Mononuclear cell (primary cell): ENCODE measurements around the gene MYO16. TPM values are rescaled to one million over a fixed set of nuclear protein-coding genes. Genes with fewer than 3 reads are reported as not detected.
"Not testable (repeated sequence)": the region's sequence is repeated elsewhere in the genome, so short reads cannot be mapped to it uniquely, and the experiment has no call there.

Source experiments
- H3K27me3 ChIP-seq: 2 replicates; pipeline ENCODE4 v1.6.0; 2011; ENCODE audit warnings: low read length, control low read depth; ENCODE audit not compliant: insufficient read depth
- H3K4me1 ChIP-seq: 2 replicates; pipeline ENCODE4 v1.5.1; 2011; ENCODE audit warnings: mild to moderate bottlenecking, low read length, control low read depth; ENCODE audit not compliant: insufficient read depth
- H3K4me3 ChIP-seq: 2 replicates; pipeline ENCODE4 v1.5.1; 2011; ENCODE audit warnings: mild to moderate bottlenecking, low read length, moderate library complexity
- H3K9me3 ChIP-seq: 2 replicates; pipeline ENCODE4 v1.5.1; 2011; ENCODE audit warnings: low read depth, mild to moderate bottlenecking, control low read depth, low read length
- total RNA-seq: library from RNA; depleted of rRNA; stranded (reverse); fragments of >200 nt; gene quantifications from one replicate; pipeline ENCODE4 v1.2.3, GENCODE V29; 2012

Gene MYO16
- total RNA-seq, 1 donor: 0.94 TPM

DNA sequence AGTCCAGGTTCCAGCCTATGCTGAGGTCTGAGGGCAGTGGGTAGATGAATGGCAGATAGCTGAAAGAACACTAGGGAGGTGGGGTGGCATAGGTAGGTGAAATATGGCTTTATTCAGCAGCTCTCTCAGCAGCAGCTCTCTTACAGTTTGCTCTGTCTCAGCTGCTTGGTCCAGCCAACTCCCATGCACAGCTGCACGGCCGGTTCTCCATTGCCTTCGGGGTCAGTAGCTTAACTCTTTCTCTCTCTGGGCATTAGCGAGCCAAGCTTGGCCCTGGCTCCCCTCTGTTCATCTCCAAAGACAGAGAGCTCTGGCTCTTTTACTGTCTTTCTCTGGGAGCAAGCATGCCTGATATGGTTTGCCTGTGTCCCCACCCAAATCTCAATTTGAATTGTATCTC is 151.9 kb downstream of the MYO16 start:
- no peaks in the 10 kb centered on the region for H3K9me3 ChIP-seq
- no peaks in the 10 kb centered on the region for H3K27me3 ChIP-seq
- H3K4me3 ChIP-seq: no peak overlapping the region
- no peaks in the 10 kb centered on the region for H3K4me1 ChIP-seq

DNA sequence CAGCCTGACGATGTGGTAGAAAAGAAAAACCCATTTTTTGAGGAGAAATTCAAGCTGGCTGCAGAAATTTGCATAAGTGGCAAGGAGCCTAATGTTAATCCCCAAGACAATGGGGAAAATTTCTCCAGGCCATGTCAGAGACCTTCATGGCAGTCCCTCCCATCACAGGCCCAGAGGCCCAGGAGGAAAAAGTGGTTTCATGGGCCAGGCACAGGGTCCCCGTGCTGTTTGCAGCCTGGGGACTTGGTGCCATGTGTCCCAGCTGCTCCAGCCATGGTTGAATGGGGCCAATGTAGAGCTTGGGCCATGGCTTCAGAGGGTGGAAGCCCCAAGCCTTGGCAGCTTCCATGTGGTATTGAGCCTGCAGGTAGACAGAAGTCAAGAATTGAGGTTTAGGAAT is 153.1 kb downstream of the MYO16 start:
- not testable (repeated sequence) for H3K9me3 ChIP-seq, H3K4me3 ChIP-seq, H3K4me1 ChIP-seq, H3K27me3 ChIP-seq

DNA sequence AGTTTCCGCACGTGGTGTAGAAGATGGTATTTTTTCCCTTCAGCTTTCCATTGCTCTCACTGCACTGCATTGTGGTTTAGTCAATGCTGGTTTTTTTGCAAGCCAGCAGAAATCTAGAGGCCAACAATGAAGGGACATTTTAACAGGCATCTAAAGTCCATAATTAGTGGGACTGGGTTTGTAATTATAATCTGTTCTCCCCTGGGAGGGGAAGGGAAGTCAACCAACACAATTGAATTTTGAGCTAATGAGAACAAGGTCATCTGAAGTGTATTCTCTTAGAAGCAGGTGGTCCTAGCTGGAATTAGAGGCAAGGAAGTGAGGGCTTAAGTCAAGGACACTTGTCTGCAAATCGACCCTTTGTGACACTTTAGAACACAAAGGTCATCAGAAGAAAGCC is 156.4 kb downstream of the MYO16 start:
- no peak overlapping the region for H3K4me3 ChIP-seq
- H3K4me1 ChIP-seq: no peaks in the 10 kb centered on the region
- H3K9me3 ChIP-seq: no peaks in the 10 kb centered on the region
- H3K27me3 ChIP-seq: no peaks in the 10 kb centered on the region

DNA sequence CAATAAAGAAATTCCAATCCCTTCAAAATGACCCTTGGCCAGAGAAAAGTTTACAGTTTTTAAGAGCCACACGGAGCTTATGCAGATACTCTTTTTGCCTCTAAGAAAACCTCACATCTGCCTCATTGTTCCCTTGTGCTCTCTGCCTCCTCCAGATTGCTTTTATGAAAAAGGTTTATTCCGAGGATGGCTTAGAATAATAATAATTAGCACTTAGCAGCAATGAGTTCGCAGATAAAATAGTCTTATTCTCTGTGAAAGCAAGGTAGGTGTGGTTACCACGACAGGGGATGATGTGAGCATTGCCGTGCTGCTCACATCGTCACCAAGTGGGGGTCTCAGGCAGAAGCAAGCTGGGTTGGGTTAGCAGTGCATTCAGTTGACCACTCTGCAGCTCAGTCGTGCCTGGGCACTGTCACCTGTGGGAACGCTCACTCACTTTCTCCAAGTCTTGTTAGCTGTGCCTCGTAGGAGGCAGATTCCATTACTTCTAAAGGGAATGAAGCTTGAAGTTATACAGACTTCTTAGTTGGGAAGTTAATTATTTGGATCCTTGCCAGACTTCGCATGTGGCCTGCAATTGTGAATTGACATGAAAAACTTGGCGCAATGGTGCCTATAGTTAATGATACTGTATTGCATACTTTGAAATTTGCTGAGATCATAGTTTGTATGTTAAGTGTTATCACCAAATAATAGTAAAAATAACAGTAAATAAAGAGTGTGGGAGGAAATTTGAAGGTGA is 157.2 kb downstream of the MYO16 start:
- Histone ChIP-seq H3K4me1 (no peaks in the 10 kb centered on the region), H3K27me3 (no peaks in the 10 kb centered on the region), H3K4me3 (no peak overlapping the region), H3K9me3 (no peaks in the 10 kb centered on the region)

DNA sequence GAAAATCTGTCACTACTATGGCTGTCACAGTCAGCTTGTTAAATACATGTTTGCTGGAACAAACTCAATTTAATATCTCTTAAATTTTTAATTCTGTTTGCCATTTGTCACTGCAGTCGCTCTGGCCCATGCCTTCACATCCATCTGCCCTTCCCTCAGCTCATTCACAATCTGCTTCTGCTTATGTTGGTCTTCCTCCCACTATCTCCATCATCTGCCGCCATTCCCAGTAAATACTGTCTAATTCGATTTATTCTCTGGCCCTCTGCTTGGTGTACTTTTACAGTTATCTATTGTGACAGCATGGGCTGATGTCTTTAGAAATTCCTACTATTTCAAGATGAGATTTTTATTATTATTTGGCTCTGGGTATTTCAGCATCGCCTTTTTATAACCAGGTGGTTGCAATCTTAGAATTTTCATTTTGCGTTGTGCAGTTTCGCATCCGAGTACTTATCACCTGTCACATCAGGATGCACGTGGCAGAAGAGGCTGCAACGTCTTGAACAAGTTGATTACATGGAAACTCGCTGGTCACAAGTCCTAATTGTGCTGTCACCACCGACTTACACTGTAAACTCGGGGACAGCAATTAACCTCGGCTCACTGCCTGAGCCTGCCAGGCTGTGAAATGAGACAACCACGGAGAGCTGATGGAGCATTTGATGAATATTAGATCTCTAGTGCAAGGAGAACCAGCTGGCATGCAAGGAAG is 158.4 kb downstream of the MYO16 start:
- H3K9me3 ChIP-seq: no peaks in the 10 kb centered on the region

DNA sequence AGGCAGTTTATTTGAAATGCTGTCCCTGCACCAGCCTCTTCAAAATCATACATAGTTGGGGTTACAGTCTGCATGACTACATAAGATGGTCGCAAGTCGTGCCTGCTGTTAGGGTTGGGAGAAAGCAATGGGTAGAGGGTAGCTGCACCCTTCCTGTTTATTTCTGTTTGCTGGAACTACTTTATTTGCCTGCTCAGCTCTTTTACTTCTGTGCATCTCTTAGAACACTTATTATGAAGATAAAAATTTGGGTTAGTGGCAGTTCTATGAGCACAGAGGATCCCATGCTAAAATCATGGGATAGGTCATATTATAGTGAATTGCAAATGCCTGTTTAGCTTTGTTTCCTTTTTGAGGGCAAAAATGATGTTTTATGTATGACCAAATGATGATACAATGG is 160.1 kb downstream of the MYO16 start:
- H3K4me1 ChIP-seq: no peaks in the 10 kb centered on the region
- H3K4me3 ChIP-seq: no peak overlapping the region
- H3K27me3 ChIP-seq: no peaks in the 10 kb centered on the region
- no peaks in the 10 kb centered on the region for H3K9me3 ChIP-seq

More for the DNA sequence above, 158.4 kb downstream of the MYO16 start:
- H3K4me1 ChIP-seq: no peaks in the 10 kb centered on the region
- no peak overlapping the region for H3K4me3 ChIP-seq
- H3K27me3 ChIP-seq: no peaks in the 10 kb centered on the region

DNA sequence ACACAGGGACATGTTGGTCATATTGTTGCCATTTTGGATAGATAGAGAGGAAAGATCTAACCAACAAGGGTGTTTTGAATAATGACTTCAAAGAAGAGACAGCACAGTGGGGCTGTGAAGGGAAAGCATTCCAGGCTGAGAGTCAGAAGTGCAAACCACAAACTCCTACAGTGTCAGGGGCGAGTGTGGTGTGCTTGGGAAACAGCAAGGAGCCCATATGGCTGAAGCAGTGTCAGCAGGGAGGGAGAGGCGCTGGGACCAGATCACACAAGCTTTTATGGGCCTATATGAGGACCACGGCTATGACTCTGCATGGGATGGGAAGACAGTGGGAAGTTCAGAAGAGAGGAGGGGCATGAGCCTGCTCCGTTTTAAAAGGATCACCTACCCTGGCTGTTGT is 166.4 kb downstream of the MYO16 start:
- Histone ChIP-seq H3K4me1 (no peaks in the 10 kb centered on the region), H3K27me3 (no peaks in the 10 kb centered on the region), H3K9me3 (no peaks in the 10 kb centered on the region), H3K4me3 (no peak overlapping the region)

DNA sequence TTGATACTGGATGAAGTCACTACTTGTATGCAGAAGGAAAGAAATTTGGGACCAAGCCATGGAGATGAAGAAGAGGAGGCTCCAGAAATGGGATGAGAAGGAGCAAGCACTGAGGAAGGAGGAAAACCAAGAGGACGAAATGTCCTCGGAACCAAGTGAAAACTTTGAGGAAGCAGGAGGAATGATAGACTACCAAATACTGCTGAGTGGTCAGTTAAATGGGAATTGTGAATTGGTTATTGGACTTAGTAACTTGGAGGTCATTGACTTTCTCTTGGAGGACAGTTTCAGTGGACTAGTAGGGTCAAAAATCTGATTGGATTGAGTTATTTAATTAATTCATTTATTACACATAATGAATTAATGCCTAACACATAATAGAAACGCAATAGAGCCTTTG is 167.9 kb downstream of the MYO16 start:
- H3K9me3 ChIP-seq: no peaks in the 10 kb centered on the region
- H3K27me3 ChIP-seq: no peaks in the 10 kb centered on the region
- no peaks in the 10 kb centered on the region for H3K4me1 ChIP-seq
- H3K4me3 ChIP-seq: no peak overlapping the region

DNA sequence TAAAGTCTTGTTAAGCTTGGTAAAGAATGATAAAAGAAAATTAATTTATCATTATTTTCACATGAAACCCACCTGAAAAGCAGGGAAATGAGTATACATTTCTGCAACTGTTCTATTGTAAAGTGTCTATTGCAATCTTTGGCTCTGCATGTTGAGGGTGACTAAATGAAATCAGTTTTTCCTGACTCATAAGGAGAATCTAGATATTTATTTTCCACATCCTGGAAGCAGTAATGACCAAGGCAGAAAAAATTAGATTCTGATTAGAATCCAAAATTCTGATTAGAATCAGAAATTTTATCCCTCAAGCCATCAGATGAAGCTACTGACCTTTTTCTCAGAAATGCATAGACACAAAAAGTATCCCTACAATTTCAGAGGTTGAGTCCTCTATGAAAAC is 178.4 kb downstream of the MYO16 start:
- no peaks in the 10 kb centered on the region for H3K27me3 ChIP-seq
- H3K4me1 ChIP-seq: no peaks in the 10 kb centered on the region
- no peak overlapping the region for H3K4me3 ChIP-seq
- H3K9me3 ChIP-seq: no peaks in the 10 kb centered on the region

DNA sequence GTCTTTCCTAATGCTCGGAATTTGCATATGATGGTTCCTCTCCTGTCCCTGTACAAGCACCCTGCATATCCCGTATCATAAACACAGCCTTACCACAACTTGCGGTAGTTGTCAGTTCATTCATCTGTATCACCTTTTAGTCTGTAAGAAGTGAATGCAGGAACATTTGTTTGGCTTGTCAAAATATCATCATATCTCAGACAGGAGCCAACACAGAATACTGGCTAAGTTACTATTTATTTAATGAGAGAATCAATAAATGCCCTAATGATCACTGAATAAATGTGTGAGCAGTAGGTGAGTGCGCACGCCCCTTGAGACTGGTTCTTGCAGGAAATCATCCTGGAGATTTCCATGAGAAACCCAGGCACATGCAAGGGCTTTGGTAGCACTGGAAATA is 182.8 kb downstream of the MYO16 start:
- Histone ChIP-seq H3K4me1 (no peaks in the 10 kb centered on the region), H3K9me3 (no peaks in the 10 kb centered on the region), H3K27me3 (no peaks in the 10 kb centered on the region), H3K4me3 (no peak overlapping the region)

DNA sequence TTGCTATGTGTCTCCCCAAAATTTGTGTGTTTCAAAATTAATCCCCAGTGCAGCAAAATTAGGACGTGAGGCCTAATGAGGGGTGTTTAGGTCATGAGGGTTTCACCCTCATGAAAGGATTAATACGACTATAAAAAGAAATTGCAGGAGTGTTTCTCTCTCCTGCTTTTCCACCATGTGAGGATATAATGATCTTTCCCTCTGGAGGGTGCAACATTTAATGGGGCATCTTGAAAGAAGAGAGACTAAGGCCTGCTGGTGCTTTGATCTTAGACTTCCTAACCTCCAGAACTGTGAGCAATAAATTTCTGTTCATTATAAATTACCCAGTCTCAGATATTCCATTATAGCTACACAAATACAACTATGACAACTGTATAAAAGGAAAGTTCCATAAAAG is 183.2 kb downstream of the MYO16 start:
- Histone ChIP-seq H3K9me3 (no peaks in the 10 kb centered on the region), H3K27me3 (no peaks in the 10 kb centered on the region), H3K4me3 (no peak overlapping the region), H3K4me1 (no peaks in the 10 kb centered on the region)

DNA sequence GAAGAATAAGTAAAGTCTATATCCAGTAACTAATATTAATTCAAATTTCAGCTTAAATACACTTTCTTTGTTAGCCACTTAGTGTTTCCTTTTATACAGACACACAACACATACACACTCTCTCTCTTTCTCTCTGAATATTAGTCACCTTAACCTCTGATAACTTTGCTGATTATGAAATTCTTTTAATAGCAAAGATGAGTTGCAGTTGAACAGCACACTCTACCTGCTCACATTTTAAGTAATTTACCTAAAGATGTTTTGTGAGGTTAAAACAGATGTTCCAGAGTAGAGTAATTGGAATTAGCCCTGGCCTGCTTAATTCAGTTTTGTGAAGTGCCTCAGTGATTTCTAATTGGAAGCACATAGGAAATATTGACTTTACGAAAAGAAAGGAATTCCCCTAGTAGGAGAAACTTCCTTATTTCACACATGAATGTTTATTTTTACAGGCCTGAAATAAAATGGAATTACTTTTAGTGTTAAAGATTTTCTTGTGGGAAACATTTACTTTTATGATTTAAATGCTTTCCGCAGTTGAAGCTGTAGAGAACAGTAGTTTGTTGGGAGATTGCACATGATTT is 184.3 kb downstream of the MYO16 start:
- Histone ChIP-seq H3K9me3 (no peaks in the 10 kb centered on the region), H3K4me3 (no peak overlapping the region), H3K27me3 (no peaks in the 10 kb centered on the region), H3K4me1 (no peaks in the 10 kb centered on the region)

DNA sequence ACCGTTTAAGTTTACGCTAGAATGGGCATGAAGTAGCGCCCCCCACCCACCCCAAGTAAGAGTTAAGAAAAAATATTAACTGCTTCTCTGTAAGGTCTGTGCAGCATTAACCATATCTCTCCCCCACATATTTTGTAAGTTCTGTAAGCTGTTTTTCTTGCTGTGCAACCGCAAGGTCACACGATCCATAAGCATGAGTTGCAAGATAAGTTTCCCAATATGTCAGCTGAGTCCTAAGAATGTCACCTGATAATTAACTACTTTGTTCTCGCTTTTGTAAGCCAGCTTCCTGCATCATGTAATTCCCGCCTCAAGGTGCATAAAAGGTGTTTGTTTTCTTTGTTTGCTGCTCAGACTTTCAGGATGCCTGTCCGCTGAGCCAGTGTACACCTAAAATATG is 187.0 kb downstream of the MYO16 start:
- no peak overlapping the region for H3K4me3 ChIP-seq
- no peaks in the 10 kb centered on the region for H3K4me1 ChIP-seq
- no peaks in the 10 kb centered on the region for H3K9me3 ChIP-seq
- no peaks in the 10 kb centered on the region for H3K27me3 ChIP-seq

DNA sequence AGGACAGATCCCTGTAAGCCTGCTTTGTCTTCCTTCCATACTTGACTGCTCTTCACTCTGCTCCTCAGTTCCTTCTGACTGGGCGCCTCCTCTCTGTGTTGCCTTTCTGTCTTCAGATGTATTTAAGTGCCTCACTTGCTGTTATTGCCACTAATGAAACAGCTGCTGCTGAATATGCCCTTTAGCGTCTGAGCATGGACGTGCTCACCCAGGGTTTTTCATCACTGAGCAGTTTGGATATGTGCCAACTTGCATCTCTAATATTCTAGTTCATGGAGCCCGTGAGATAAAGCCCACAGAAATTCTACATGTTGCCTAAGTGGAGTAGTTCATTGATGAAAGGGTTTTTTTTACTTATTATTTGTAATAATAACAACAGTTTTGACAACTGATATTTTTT is 198.2 kb downstream of the MYO16 start:
- Histone ChIP-seq H3K4me1 (no peaks in the 10 kb centered on the region), H3K4me3 (no peak overlapping the region), H3K9me3 (peaks cover 11% of the 10 kb centered on the region), H3K27me3 (no peaks in the 10 kb centered on the region)

DNA sequence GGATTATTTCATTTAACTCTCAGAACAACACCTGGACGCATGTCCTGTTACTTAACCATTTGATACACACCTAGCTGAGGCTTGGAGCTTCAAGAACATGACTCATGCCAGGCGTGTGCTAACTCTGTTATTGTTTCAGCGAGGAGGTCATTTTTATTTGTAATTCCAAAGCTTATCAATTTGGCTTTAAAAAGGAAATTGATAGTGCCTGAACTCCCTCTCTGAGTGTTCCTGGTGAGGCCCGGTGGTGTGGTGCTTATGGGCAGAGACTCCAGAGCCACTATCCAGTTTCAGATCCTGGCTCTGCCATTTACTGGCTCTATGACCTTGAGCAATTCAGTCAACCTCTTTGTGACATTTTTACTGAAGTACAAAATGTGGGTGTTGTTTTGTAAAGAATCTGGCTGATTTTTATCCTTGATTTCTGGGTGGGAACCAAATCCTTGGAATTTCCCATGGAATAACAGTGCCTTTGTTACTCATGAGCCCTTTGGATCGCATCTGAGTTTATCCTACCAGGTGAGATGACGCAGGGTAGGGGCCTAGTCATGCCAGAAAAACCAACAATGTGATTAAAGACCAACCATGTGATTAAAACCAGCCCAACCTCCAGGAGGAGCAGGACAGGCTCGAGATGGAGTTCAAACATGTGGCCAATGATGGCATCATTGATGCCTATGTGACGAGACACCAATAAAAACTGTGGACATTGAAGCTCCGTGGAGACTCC is 198.8 kb downstream of the MYO16 start:
- H3K27me3 ChIP-seq: no peaks in the 10 kb centered on the region
- no peaks in the 10 kb centered on the region for H3K4me1 ChIP-seq
- peaks cover 11% of the 10 kb centered on the region for H3K9me3 ChIP-seq
- H3K4me3 ChIP-seq: no peak overlapping the region
